Adrenal gland (tissue), 12 donors: ENCODE measurements around the gene SH3BP5L. TPM values are rescaled to one million over a fixed set of nuclear protein-coding genes. Genes with fewer than 3 reads are reported as not detected.

ENCODE experiments used
- DNase-seq, 7 donors: peaks; one replicate each; pipeline ENCODE4 v3.0.0-alpha.2; 2019 to 2020
- H3K27ac ChIP-seq, 5 donors: fragments of 200-600 bp; sonication (generic) in 4 of 5; 1 replicate in 3 of 5; 2 replicates in 2 of 5; pipeline versions ENCODE4 v1.5.1 to v1.8.0; 2016 to 2020; ENCODE audit warnings: mild to moderate bottlenecking in 1 of 5
- H3K27me3 ChIP-seq: fragments of 200-600 bp; 2 replicates; pipeline ENCODE4 v1.8.0; 2021
- H3K36me3 ChIP-seq, 2 donors: fragments of 200-600 bp; replicated peaks in 1 of 2; 1 replicate in 1 of 2; 2 replicates in 1 of 2; pipeline versions ENCODE4 v1.5.1 to v1.8.0; 2018 to 2022
- H3K4me1 ChIP-seq, 2 donors: fragments of 200-600 bp; replicated peaks in 1 of 2; 1 replicate in 1 of 2; 2 replicates in 1 of 2; pipeline versions ENCODE4 v1.5.1 to v1.8.0; 2018 to 2021
- H3K4me3 ChIP-seq, 4 donors: fragments of 200-600 bp; sonication (generic) in 3 of 4; one replicate each; pipeline ENCODE4 v1.5.1; 2016 to 2018
- H3K9me3 ChIP-seq, 3 donors: fragments of 200-600 bp; sonication (generic) in 1 of 3; replicated peaks in 1 of 3; 1 replicate in 2 of 3; 2 replicates in 1 of 3; pipeline versions ENCODE4 v1.5.1 to v1.8.0; 2016 to 2021
- POLR2A ChIP-seq, 2 donors: fragments of 450-650 bp; IDR thresholded peaks; one replicate each; pipeline ENCODE4 v1.6.1; 2017; ENCODE audit warnings: antibody characterized with exemption in 2 of 2, mild to moderate bottlenecking in 2 of 2, moderate library complexity in 1 of 2
- WGBS, 4 donors: extraction: QIAGEN DNeasy Blood & Tissue Kit in 2 of 4; methylation state at CpG; one replicate each; pipeline versions ENCODE4 v1.1.5 to v1.1.7; 2013 to 2017; 5-methylcytosine and 5-hydroxymethylcytosine counted together
- intact Hi-C, 2 donors: fragments of 100-400 bp; cut with DNase I; formaldehyde crosslinking; loops; one replicate each; pipeline versions ENCODE4 v1.14.1 to v1.15.0; 2022 to 2023
- polyA plus RNA-seq, 3 donors: library from polyadenylated mRNA; stranded (reverse); fragments of 200-250 nt in 2 of 3; fragments of 350-450 nt in 1 of 3; fragmentation: Illumina TruSeq in 1 of 3; extraction: RNeasy Lipid Tissue Mini Kit (QIAGEN cat#74804) in 1 of 3; gene quantifications; one replicate each; pipeline ENCODE4 v1.2.3, GENCODE V29; 2013 to 2014
- total RNA-seq, 9 donors: library from RNA; depleted of rRNA in 4 of 9; stranded (reverse); fragments of >200 nt in 4 of 9; fragments of 120-200 nt in 1 of 9; fragmentation: NEBNext Ultra II Directional in 1 of 9; extraction: Animal tissue kit (Norgen Biotek cat#: 25700) in 1 of 9; gene quantifications; one replicate each; pipeline versions ENCODE4 v1.1.0 to v1.2.4, GENCODE V29; 2013 to 2023
- TF ChIP-seq, protein P1 (sequence below), 6 experiments: fragments of 450-650 bp in 4 of 6; fragments of 200-600 bp in 2 of 6; sonication (generic) in 1 of 6; IDR thresholded peaks; 1 replicate in 5 of 6; 2 replicates in 1 of 6; pipeline versions ENCODE4 v1.5.1 to v1.8.0; 2016 to 2021; ENCODE audit warnings: antibody characterized with exemption in 6 of 6, mild to moderate bottlenecking in 2 of 6, moderate library complexity in 1 of 6
- donor health status: healthy with polysubstance abuse.
- donor health status: Bipolar disorder and iron deficiency.
- donor health status: DM: yes; HTN: yes; CAD: no.
- donor health status: DM: no; HTN: no; CAD: no.
- donor health status: DM: no; HTN: no; CAD: no.
- donor health status: DM: yes; HTN: yes; CAD: no.

Gene SH3BP5L
- total and polyA plus RNA-seq, 12 donors = 15.4 to 36.9 (median 26.5) TPM

DNA sequence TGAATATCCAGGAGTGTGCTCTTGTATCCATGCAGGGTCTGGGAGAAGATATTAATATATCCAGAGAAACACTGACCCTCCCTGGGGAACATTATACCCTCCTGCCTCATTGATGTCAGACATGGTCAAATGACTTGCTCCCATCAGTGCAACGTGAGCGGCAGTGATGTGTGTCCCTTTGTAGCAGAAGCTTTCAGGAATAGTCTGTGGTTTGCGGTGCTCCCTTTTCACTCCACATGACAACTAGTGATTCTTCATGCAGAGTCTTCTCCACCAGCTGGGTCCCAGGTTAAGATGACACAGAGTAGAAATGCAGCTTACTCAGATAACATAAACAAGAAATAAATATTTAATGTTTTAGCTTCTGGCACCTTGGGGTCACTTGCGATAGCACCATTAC lies 38.3 kb downstream of the SH3BP5L start:
- Histone ChIP-seq H3K27me3 (no peaks in the 10 kb centered on the region), H3K4me3 (no peak overlapping the region), H3K9me3 (no peaks in the 10 kb centered on the region), H3K36me3 (no peaks in the 10 kb centered on the region), H3K4me1 (no peaks in the 10 kb centered on the region), H3K27ac (no peak overlapping the region)
- WGBS, 4 donors = 71 to 90% (median 81%) methylated on average over 4 of the region's 4 CpGs
- intact Hi-C loops = no loop called here
- DNase-seq = no peak
- no peak for TF ChIP-seq POLR2A (IDR thresholded peaks at IDR 0.05)
- TF ChIP-seq, protein P1, sequence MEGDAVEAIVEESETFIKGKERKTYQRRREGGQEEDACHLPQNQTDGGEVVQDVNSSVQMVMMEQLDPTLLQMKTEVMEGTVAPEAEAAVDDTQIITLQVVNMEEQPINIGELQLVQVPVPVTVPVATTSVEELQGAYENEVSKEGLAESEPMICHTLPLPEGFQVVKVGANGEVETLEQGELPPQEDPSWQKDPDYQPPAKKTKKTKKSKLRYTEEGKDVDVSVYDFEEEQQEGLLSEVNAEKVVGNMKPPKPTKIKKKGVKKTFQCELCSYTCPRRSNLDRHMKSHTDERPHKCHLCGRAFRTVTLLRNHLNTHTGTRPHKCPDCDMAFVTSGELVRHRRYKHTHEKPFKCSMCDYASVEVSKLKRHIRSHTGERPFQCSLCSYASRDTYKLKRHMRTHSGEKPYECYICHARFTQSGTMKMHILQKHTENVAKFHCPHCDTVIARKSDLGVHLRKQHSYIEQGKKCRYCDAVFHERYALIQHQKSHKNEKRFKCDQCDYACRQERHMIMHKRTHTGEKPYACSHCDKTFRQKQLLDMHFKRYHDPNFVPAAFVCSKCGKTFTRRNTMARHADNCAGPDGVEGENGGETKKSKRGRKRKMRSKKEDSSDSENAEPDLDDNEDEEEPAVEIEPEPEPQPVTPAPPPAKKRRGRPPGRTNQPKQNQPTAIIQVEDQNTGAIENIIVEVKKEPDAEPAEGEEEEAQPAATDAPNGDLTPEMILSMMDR (IDR thresholded peaks at IDR 0.05) = no peak

DNA sequence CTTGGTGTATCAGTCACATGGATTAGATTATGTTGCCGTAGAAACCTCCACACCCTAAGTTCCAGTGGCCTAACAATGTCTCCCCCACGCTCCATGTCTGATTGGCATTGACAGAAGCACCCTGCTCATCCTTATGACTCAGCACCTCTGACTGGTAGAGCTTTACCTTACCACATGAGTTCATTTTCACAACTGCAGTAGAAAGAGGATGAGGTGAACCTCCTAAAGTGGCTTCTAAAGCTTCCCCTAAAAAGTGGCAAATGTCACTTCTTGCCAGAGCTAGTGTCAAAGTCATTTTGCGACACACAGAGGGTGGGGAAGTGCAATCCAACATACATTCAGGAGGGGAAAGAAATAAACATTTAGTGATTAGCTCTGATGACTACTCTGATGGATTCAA lies 39.6 kb downstream of the SH3BP5L start:
- H3K27ac ChIP-seq = no peak overlapping the region
- no peaks in the 10 kb centered on the region for H3K4me1 ChIP-seq
- WGBS, 4 donors = 65 to 77% (median 69%) methylated on average over 3 of the region's 3 CpGs

DNA sequence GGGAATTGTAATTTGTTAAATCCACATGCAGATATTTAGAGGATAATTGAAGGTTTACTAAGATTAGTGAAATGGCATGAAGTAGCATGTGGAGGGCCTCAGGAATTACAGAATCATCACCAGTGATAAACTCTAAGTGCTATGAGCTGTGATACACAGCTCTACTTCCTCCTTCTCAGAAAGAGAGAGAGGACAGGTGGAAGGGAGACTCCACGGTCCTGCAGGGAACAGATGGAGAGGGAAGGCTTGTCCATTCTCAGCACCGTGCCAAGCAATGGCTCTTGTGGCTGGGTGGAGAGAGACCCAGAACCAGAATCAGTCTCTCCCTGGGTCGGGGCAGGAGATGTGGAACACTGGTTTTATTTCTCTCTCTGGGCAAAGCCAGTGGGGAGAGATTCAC lies 42.3 kb downstream of the SH3BP5L start:
- intact Hi-C loops = no loop called here
- no peak for DNase-seq
- no peak overlapping the region for H3K4me3 ChIP-seq
- WGBS, 4 donors = 40 to 66% (median 53%) methylated on average over 1 to 3 of the region's 3 CpGs
- TF ChIP-seq POLR2A (IDR thresholded peaks at IDR 0.05) = no peak
- TF ChIP-seq, protein P1 (IDR thresholded peaks at IDR 0.05) = no peak
- H3K27me3 ChIP-seq = no peaks in the 10 kb centered on the region
- H3K36me3 ChIP-seq = no peaks in the 10 kb centered on the region
- no peaks in the 10 kb centered on the region for H3K9me3 ChIP-seq
- no peak overlapping the region for H3K27ac ChIP-seq
- H3K4me1 ChIP-seq = no peaks in the 10 kb centered on the region

More for the DNA sequence above, 39.6 kb downstream of the SH3BP5L start:
- no peaks in the 10 kb centered on the region for H3K36me3 ChIP-seq
- H3K9me3 ChIP-seq = no peaks in the 10 kb centered on the region
- intact Hi-C loops = no loop called here
- no peak for DNase-seq
- H3K4me3 ChIP-seq = no peak overlapping the region
- no peaks in the 10 kb centered on the region for H3K27me3 ChIP-seq
- TF ChIP-seq, protein P1 (IDR thresholded peaks at IDR 0.05) = no peak
- no peak for TF ChIP-seq POLR2A (IDR thresholded peaks at IDR 0.05)

DNA sequence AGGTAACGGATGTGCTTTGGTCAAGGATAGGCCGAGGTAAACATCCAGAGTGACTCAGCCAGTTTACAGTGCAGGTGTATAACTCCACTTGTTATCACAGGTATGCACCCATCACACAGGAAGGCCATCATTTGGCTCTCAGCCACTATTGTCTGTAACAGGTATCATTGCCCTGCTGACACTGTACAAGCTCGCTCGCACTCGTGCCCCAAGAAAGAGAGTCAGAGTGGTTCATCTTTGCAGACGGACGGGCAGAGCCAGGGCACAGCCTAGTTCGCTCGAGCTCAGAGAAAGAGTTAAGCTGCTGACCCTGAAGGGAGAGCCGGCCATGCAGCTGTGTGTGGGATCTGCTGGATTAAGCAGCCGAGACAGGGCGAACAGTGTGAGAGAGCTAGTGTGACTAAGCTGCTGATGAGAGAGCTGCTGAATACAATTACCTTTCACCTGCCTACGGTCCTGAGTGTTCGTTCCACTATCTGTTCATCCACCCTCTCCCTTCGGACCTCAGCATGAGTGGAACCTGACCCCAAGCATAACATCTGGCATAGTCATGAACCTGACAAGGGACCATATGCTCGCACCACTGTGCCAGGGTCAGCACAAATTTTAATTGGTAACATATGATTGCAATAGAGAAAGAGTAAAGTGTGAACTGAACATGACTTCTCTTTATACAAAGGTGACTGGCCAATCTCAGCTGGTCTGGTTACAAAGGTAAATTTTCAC lies 43.1 kb downstream of the SH3BP5L start:
- intact Hi-C loops = no loop called here
- 78 to 79% (median 79%) methylated on average over 16 of the region's 16 CpGs for WGBS, 4 donors
- Histone ChIP-seq H3K4me3 (no peak overlapping the region), H3K9me3 (no peaks in the 10 kb centered on the region), H3K36me3 (no peaks in the 10 kb centered on the region), H3K27ac (no peak overlapping the region), H3K27me3 (no peaks in the 10 kb centered on the region), H3K4me1 (no peaks in the 10 kb centered on the region)
- no peak for DNase-seq
- TF ChIP-seq, protein P1 (IDR thresholded peaks at IDR 0.05) = no peak
- TF ChIP-seq POLR2A (IDR thresholded peaks at IDR 0.05) = no peak
